OCI-LY3 (cell line): Measurements from ENCODE around the gene C19orf25.

Source experiments
- H2AFZ ChIP-seq: fragments of 200-600, 300-600 bp; shearing (Covaris generic); 2 replicates; pipeline ENCODE4 v1.6.0; 2014; ENCODE audit warnings: antibody characterized with exemption, low read depth, low read length
- H3K27ac ChIP-seq: fragments of 200-600, 300-600 bp; sonication (generic); 2 replicates; pipeline ENCODE4 v1.5.1; 2014; ENCODE audit warnings: mild to moderate bottlenecking, low read length, moderate library complexity, mixed read lengths
- H3K27me3 ChIP-seq: fragments of 200-600, 300-600 bp; sonication (generic); 2 replicates; pipeline ENCODE4 v1.6.1; 2014; ENCODE audit warnings: low read depth, low read length, mixed read lengths
- H3K36me3 ChIP-seq: fragments of 200-600, 300-600 bp; sonication (generic); replicated peaks from 2 replicates; pipeline ENCODE3; 2014; ENCODE audit warnings: low read depth, low read length, mixed read lengths
- H3K4me1 ChIP-seq: fragments of 300-600, 200-600 bp; sonication (generic); 2 replicates; pipeline ENCODE4 v1.6.1; 2014; ENCODE audit warnings: low read length, mixed read lengths
- H3K4me2 ChIP-seq: fragments of 200-600, 300-600 bp; sonication (generic); 2 replicates; pipeline ENCODE4 v1.6.1; 2014; ENCODE audit warnings: low read length, mixed read lengths
- H3K4me3 ChIP-seq: fragments of 300-600, 200-600 bp; sonication (generic); 2 replicates; pipeline ENCODE4 v1.5.1; 2014; ENCODE audit warnings: antibody characterized with exemption, mild to moderate bottlenecking, low read length, moderate library complexity
- H3K79me2 ChIP-seq: fragments of 300-600, 200-600 bp; shearing (Covaris generic); 2 replicates; pipeline ENCODE4 v1.6.1; 2014; ENCODE audit warnings: mild to moderate bottlenecking, low read length, mixed read lengths
- H3K9ac ChIP-seq: fragments of 300-600, 200-600 bp; shearing (Covaris generic); 2 replicates; pipeline ENCODE4 v1.6.0; 2014; ENCODE audit warnings: mild to moderate bottlenecking, low read length, moderate library complexity
- H3K9me3 ChIP-seq: fragments of 200-600, 300-600 bp; shearing (Covaris generic); 2 replicates; pipeline ENCODE4 v1.6.1; 2014; ENCODE audit warnings: low read length, mixed read lengths; ENCODE audit not compliant: insufficient read depth
- H4K20me1 ChIP-seq: fragments of 200-600, 300-600 bp; sonication (generic); 2 replicates; pipeline ENCODE4 v1.6.1; 2016; ENCODE audit warnings: low read length, mixed read lengths; ENCODE audit not compliant: insufficient read depth
- CTCF ChIP-seq: fragments of 200-600, 300-600 bp; sonication (generic); IDR thresholded peaks from 2 replicates; pipeline ENCODE4 v1.5.1; 2014; ENCODE audit warnings: antibody characterized with exemption, low read length, low read depth
- EZH2phosphoT487 ChIP-seq: fragments of 200-600 bp; shearing (Covaris generic); IDR thresholded peaks from 2 replicates; pipeline ENCODE4 v1.6.1; 2018; ENCODE audit warnings: antibody characterized with exemption, mixed run types, low read depth

C19orf25 gene

GRCh38 chr19:1525343-1525742, 46.3 kb upstream of the C19orf25 start:
- no peaks in the 10 kb centered on the region for H3K4me1 ChIP-seq
- no peaks in the 10 kb centered on the region for H3K36me3 ChIP-seq
- no peak overlapping the region for H3K9ac ChIP-seq
- H3K27me3 ChIP-seq: no peaks in the 10 kb centered on the region
- no peak for TF ChIP-seq EZH2phosphoT487
- no peak for TF ChIP-seq CTCF
- no peaks in the 10 kb centered on the region for H3K79me2 ChIP-seq
- no peaks in the 10 kb centered on the region for H4K20me1 ChIP-seq
- H3K4me3 ChIP-seq: no peak overlapping the region
- H2AFZ ChIP-seq: no peak overlapping the region
- no peak overlapping the region for H3K27ac ChIP-seq
- H3K4me2 ChIP-seq: no peak overlapping the region
- no peaks in the 10 kb centered on the region for H3K9me3 ChIP-seq

- Histone ChIP-seq H3K4me2 (no peak overlapping the region), H3K36me3 (no peaks in the 10 kb centered on the region), H4K20me1 (no peaks in the 10 kb centered on the region), H2AFZ (no peak overlapping the region), H3K9me3 (no peaks in the 10 kb centered on the region), H3K9ac (no peak overlapping the region), H3K27ac (no peak overlapping the region), H3K79me2 (no peaks in the 10 kb centered on the region), H3K27me3 (no peaks in the 10 kb centered on the region), H3K4me3 (no peak overlapping the region), H3K4me1 (no peaks in the 10 kb centered on the region)
- TF ChIP-seq EZH2phosphoT487: no peak
- no peak for TF ChIP-seq CTCF
These were observed 45.9 kb upstream of the C19orf25 start for GRCh38 chr19:1524972-1525325.

GRCh38 chr19:1524287-1524971, 45.4 kb upstream of the C19orf25 start:
- no peak overlapping the region for H3K9ac ChIP-seq
- H3K27me3 ChIP-seq: no peaks in the 10 kb centered on the region
- no peak overlapping the region for H3K4me2 ChIP-seq
- no peaks in the 10 kb centered on the region for H3K36me3 ChIP-seq
- H4K20me1 ChIP-seq: no peaks in the 10 kb centered on the region
- no peak overlapping the region for H3K4me3 ChIP-seq
- H2AFZ ChIP-seq: no peak overlapping the region
- H3K79me2 ChIP-seq: no peaks in the 10 kb centered on the region
- H3K27ac ChIP-seq: no peak overlapping the region
- H3K4me1 ChIP-seq: no peaks in the 10 kb centered on the region
- no peak for TF ChIP-seq CTCF
- no peak for TF ChIP-seq EZH2phosphoT487
- no peaks in the 10 kb centered on the region for H3K9me3 ChIP-seq

- Histone ChIP-seq H3K27ac (no peak within 1 kb of the TSS), H4K20me1 (no peaks in the 10 kb centered on the region), H3K4me1 (no peaks in the 10 kb centered on the region), H3K9ac (no peak within 1 kb of the TSS), H3K4me2 (no peak within 1 kb of the TSS), H3K9me3 (no peaks in the 10 kb centered on the region), H3K4me3 (no peak within 1 kb of the TSS), H2AFZ (no peak within 1 kb of the TSS), H3K36me3 (no peaks in the 10 kb centered on the region), H3K79me2 (no peaks in the 10 kb centered on the region), H3K27me3 (no peaks in the 10 kb centered on the region)
- TF ChIP-seq CTCF: no peak
- no peak for TF ChIP-seq EZH2phosphoT487
These were observed 44.6 kb upstream of the C19orf25 start, which contains the start of gene PLK5 for GRCh38 chr19:1523412-1524286. TSS of gene PLK5 (plus strand) at chr19:1524077. CDS start at chr19:1526997, 2,920 bp downstream.
